Stimulated activated CD4-positive, alpha-beta T cell treated with anti-CD3 and anti-CD28 coated beads, Interleukin-2, amount 100 ng/mL, for 4 hours (primary cell): ENCODE measurements around the gene PTMA.

ENCODE experiments used
- DNase-seq: peaks from one replicate; pipeline ENCODE4 v3.0.0-alpha.2; 2020; ENCODE audit warnings: low read depth

PTMA gene

GRCh38 chr2:231676243-231676642, 32.1 kb upstream of the PTMA start:
- no peak for DNase-seq

- DNase-seq, result peak; percentile 75
These were observed 30.7 kb upstream of the PTMA start for GRCh38 chr2:231677632-231678104.

- no peak for DNase-seq
These were observed 28.4 kb upstream of the PTMA start for GRCh38 chr2:231679908-231680284.

GRCh38 chr2:231680285-231680991, 27.9 kb upstream of the PTMA start:
- DNase-seq, result no peak

GRCh38 chr2:231680992-231681852, 27.1 kb upstream of the PTMA start:
- no peak for DNase-seq

- no peak for DNase-seq
These were observed 25.6 kb upstream of the PTMA start for GRCh38 chr2:231682603-231683291.

GRCh38 chr2:231683292-231684235, 24.8 kb upstream of the PTMA start:
- DNase-seq, result no peak

GRCh38 chr2:231684314-231685223, 23.8 kb upstream of the PTMA start:
- DNase-seq, result no peak

- no peak for DNase-seq
These were observed 22.8 kb upstream of the PTMA start for GRCh38 chr2:231685349-231686191.

GRCh38 chr2:231686192-231687100, 21.9 kb upstream of the PTMA start:
- no peak for DNase-seq

- peak; percentile 61 for DNase-seq
These were observed 21.0 kb upstream of the PTMA start for GRCh38 chr2:231687133-231687852.

GRCh38 chr2:231687961-231688360, 20.4 kb upstream of the PTMA start:
- DNase-seq, result no peak

GRCh38 chr2:231688719-231689118, 19.6 kb upstream of the PTMA start:
- DNase-seq, result no peak

GRCh38 chr2:231689124-231689893, 19.0 kb upstream of the PTMA start:
- DNase-seq, result no peak

- no peak for DNase-seq
These were observed 17.0 kb upstream of the PTMA start for GRCh38 chr2:231691251-231691772.

GRCh38 chr2:231692847-231693246, 15.5 kb upstream of the PTMA start:
- no peak for DNase-seq

GRCh38 chr2:231693956-231694355, 14.4 kb upstream of the PTMA start:
- DNase-seq, result no peak
